Fibroblast of mammary gland (primary cell): ENCODE data around the gene C1orf50.
A peak's percentile ranks its signal among the peaks of the same experiment; 100 is the strongest.

Source experiments
- DNase-seq: peaks from one replicate; pipeline ENCODE4 v3.0.0-alpha.2; 2010; ENCODE audit warnings: low read depth
- H3K4me3 ChIP-seq: 2 replicates; pipeline ENCODE4 v1.5.1; 2011; ENCODE audit warnings: low read depth, mild to moderate bottlenecking, low read length, moderate library complexity; ENCODE audit not compliant: control insufficient read depth
- CTCF ChIP-seq: conservative IDR thresholded peaks from 2 replicates; pipeline ENCODE4 v1.5.1; 2011; ENCODE audit warnings: low read depth, low read length, inconsistent platforms; ENCODE audit not compliant: control insufficient read depth, insufficient read depth

The C1orf50 gene

GRCh38 chr1:42816585-42817439 lies 49.8 kb downstream of the C1orf50 start, which contains the start of the genes ERMAP and SVBP:
Gene ERMAP, plus strand, starts transcription at chr1:42817122. Its CDS starts 13,327 bp downstream, at chr1:42830449.
Gene SVBP, minus strand, starts transcription at chr1:42817397. Its CDS starts 853 bp downstream, at chr1:42816544.
- DNase-seq = peak; percentile 73
- peak within 1 kb of the TSS; percentile 73 for H3K4me3 ChIP-seq
- no peak for TF ChIP-seq CTCF

- no peak for DNase-seq
- H3K4me3 ChIP-seq = peak overlapping the region; percentile 61
Measured at GRCh38 chr1:42817440-42817767, 50.4 kb downstream of the C1orf50 start.

DNA sequence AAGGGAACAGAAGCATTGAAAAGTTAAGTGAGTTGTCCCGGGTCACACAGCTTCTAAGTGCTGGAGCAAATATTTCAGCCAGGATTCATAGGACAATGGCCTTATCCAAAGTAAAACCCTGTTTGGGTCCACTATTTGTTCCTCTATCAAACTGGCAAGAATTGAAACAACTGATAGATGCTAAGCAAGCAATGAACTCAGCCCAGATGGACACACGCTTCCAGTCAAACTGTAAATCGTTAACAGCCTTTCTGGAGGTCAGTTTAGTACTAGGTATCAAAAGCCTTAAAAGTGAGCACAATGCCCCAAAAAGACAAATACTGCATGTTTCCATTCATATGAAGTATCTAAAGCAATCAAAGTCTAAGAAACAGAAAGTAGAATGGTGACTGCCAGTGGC lies 50.9 kb downstream of the C1orf50 start:
- TF ChIP-seq CTCF = no peak
- no peak overlapping the region for H3K4me3 ChIP-seq
- DNase-seq = no peak

More at GRCh38 chr1:42817440-42817767, 50.4 kb downstream of the C1orf50 start:
- TF ChIP-seq CTCF = no peak

GRCh38 chr1:42820813-42821212 lies 53.8 kb downstream of the C1orf50 start:
- DNase-seq = no peak
- H3K4me3 ChIP-seq = no peak overlapping the region
- TF ChIP-seq CTCF = no peak

GRCh38 chr1:42821690-42822089 lies 54.6 kb downstream of the C1orf50 start:
- no peak for TF ChIP-seq CTCF
- DNase-seq = no peak
- H3K4me3 ChIP-seq = no peak overlapping the region

GRCh38 chr1:42822800-42823392 lies 55.8 kb downstream of the C1orf50 start:
- no peak for TF ChIP-seq CTCF
- no peak overlapping the region for H3K4me3 ChIP-seq
- DNase-seq = peak; percentile 52
